Measurements from ENCODE around the gene TARS3.

TARS3 gene

GRCh38 chr15:101689901-101690300 lies 34.4 kb downstream of the TARS3 start:
- no peaks in the 10 kb centered on the region for H3K9me3 Mint-ChIP-seq
- peaks cover 39% of the 10 kb centered on the region for H3K36me3 Mint-ChIP-seq (ENCODE audit: low read depth)
- no peaks in the 10 kb centered on the region for H3K27me3 Mint-ChIP-seq (ENCODE audit: low read depth, poor library complexity)
- DNase-seq, result no peak
- no peak overlapping the region for H3K27ac Mint-ChIP-seq
- H3K4me3 Mint-ChIP-seq, result no peak overlapping the region
- H3K4me1 Mint-ChIP-seq, result no peaks in the 10 kb centered on the region
- no peak for TF ChIP-seq CTCF (IDR thresholded peaks at IDR 0.05)

GRCh38 chr15:101686718-101687117 lies 37.6 kb downstream of the TARS3 start:
- TF ChIP-seq CTCF (IDR thresholded peaks at IDR 0.05), result no peak
- Mint-ChIP-seq H3K27me3 (ENCODE audit: low read depth, poor library complexity) (no peaks in the 10 kb centered on the region), H3K27ac (no peak overlapping the region), H3K4me1 (no peaks in the 10 kb centered on the region), H3K9me3 (no peaks in the 10 kb centered on the region), H3K36me3 (ENCODE audit: low read depth) (peaks cover 40% of the 10 kb centered on the region), H3K4me3 (no peak overlapping the region)
- no peak for DNase-seq

GRCh38 chr15:101684877-101685276 lies 39.4 kb downstream of the TARS3 start:
- Mint-ChIP-seq H3K4me3 (no peak overlapping the region), H3K36me3 (ENCODE audit: low read depth) (peaks cover 46% of the 10 kb centered on the region), H3K27me3 (ENCODE audit: low read depth, poor library complexity) (peaks cover 2% of the 10 kb centered on the region), H3K27ac (no peak overlapping the region), H3K9me3 (no peaks in the 10 kb centered on the region), H3K4me1 (no peaks in the 10 kb centered on the region)
- TF ChIP-seq CTCF (IDR thresholded peaks at IDR 0.05), result no peak
- no peak for DNase-seq

GRCh38 chr15:101684384-101684783 lies 39.9 kb downstream of the TARS3 start:
- no peaks in the 10 kb centered on the region for H3K9me3 Mint-ChIP-seq
- H3K27me3 Mint-ChIP-seq (ENCODE audit: low read depth, poor library complexity), result peaks cover 2% of the 10 kb centered on the region

GRCh38 chr15:101679806-101680205 lies 44.5 kb downstream of the TARS3 start:
- no peak for TF ChIP-seq CTCF (IDR thresholded peaks at IDR 0.05)
- peaks cover 63% of the 10 kb centered on the region for H3K36me3 Mint-ChIP-seq (ENCODE audit: low read depth)
- H3K9me3 Mint-ChIP-seq, result no peaks in the 10 kb centered on the region
- no peak overlapping the region for H3K4me3 Mint-ChIP-seq
- H3K27ac Mint-ChIP-seq, result no peak overlapping the region
- H3K4me1 Mint-ChIP-seq, result no peaks in the 10 kb centered on the region
- no peak for DNase-seq
- peaks cover 7% of the 10 kb centered on the region for H3K27me3 Mint-ChIP-seq (ENCODE audit: low read depth, poor library complexity)

More at GRCh38 chr15:101684384-101684783, 39.9 kb downstream of the TARS3 start:
- peaks cover 49% of the 10 kb centered on the region for H3K36me3 Mint-ChIP-seq (ENCODE audit: low read depth)
- no peak overlapping the region for H3K4me3 Mint-ChIP-seq
- TF ChIP-seq CTCF (IDR thresholded peaks at IDR 0.05), result no peak
- no peak for DNase-seq
- no peaks in the 10 kb centered on the region for H3K4me1 Mint-ChIP-seq
- no peak overlapping the region for H3K27ac Mint-ChIP-seq

GRCh38 chr15:101676921-101677329 lies 47.3 kb downstream of the TARS3 start:
- H3K27ac Mint-ChIP-seq, result no peak overlapping the region
- no peak overlapping the region for H3K4me3 Mint-ChIP-seq
- no peak for TF ChIP-seq CTCF (IDR thresholded peaks at IDR 0.05)
- peaks cover 7% of the 10 kb centered on the region for H3K27me3 Mint-ChIP-seq (ENCODE audit: low read depth, poor library complexity)
- no peak for DNase-seq
- peaks cover 5% of the 10 kb centered on the region for H3K4me1 Mint-ChIP-seq
- H3K9me3 Mint-ChIP-seq, result no peaks in the 10 kb centered on the region
- peaks cover 66% of the 10 kb centered on the region for H3K36me3 Mint-ChIP-seq (ENCODE audit: low read depth)
